ENCODE data around the gene TUBA8.
"Not testable (repeated sequence)": the region's sequence is repeated elsewhere in the genome, so short reads cannot be mapped to it uniquely, and the experiment has no call there.

- TF ChIP-seq EZH2phosphoT487 (IDR thresholded peaks at IDR 0.05; ENCODE audit: insufficient read depth, low read depth); EZH2 (IDR thresholded peaks at IDR 0.05; ENCODE audit: insufficient read depth, poor library complexity, severe bottlenecking): not testable (repeated sequence)
Observed at GRCh38 chr22:18172203-18172602, 61.6 kb downstream of the TUBA8 start.

Measured in GM23248 (cell line).